Trophoblast cell (in vitro differentiated cells and primary cell): ENCODE measurements around the gene ULK4.

ENCODE experiments used
- DNase-seq, 2 donors: peaks; one replicate each; pipeline ENCODE4 v3.0.0-alpha.2; 2016
- H2AFZ ChIP-seq: 2 replicates; pipeline ENCODE4 v1.6.1; 2013; ENCODE audit warnings: low read length, moderate library complexity, mild to moderate bottlenecking; ENCODE audit not compliant: insufficient read depth, poor library complexity
- H2AK5ac ChIP-seq: 2 replicates; pipeline ENCODE4 v1.6.1; 2013; ENCODE audit warnings: mild to moderate bottlenecking, low read length
- H2BK120ac ChIP-seq: 2 replicates; pipeline ENCODE4 v1.6.1; 2013; ENCODE audit warnings: low read length, mild to moderate bottlenecking, moderate library complexity; ENCODE audit not compliant: insufficient read depth, poor library complexity
- H2BK12ac ChIP-seq: 2 replicates; pipeline ENCODE4 v1.6.1; 2013; ENCODE audit warnings: mild to moderate bottlenecking, low read length, moderate library complexity
- H2BK5ac ChIP-seq: 2 replicates; pipeline ENCODE4 v1.6.1; 2013; ENCODE audit warnings: low read length, low read depth, moderate library complexity, mild to moderate bottlenecking; ENCODE audit not compliant: poor library complexity
- H3K14ac ChIP-seq: 2 replicates; pipeline ENCODE4 v1.6.1; 2013; ENCODE audit warnings: mild to moderate bottlenecking, low read length
- H3K18ac ChIP-seq: 2 replicates; pipeline ENCODE4 v1.6.1; 2013; ENCODE audit warnings: mild to moderate bottlenecking, low read length
- H3K23ac ChIP-seq: 2 replicates; pipeline ENCODE4 v1.6.1; 2013; ENCODE audit warnings: low read length
- H3K27ac ChIP-seq: 2 replicates; pipeline ENCODE4 v1.5.1; 2013; ENCODE audit warnings: low read depth, mild to moderate bottlenecking, inconsistent platforms, low read length, moderate library complexity
- H3K27me3 ChIP-seq: 2 replicates; pipeline ENCODE4 v1.6.1; 2013; ENCODE audit warnings: inconsistent platforms, mild to moderate bottlenecking, low read length, moderate library complexity; ENCODE audit not compliant: insufficient read depth
- H3K36me3 ChIP-seq, 2 experiments: 1 replicate in 1 of 2; 2 replicates in 1 of 2; pipeline ENCODE4 v1.6.1; 2013; ENCODE audit warnings: low read length in 2 of 2, mild to moderate bottlenecking in 2 of 2, moderate library complexity in 1 of 2; ENCODE audit not compliant: insufficient read depth in 2 of 2, control insufficient read depth in 1 of 2
- H3K4ac ChIP-seq: 2 replicates; pipeline ENCODE4 v1.6.1; 2013; ENCODE audit warnings: low read depth, mild to moderate bottlenecking, low read length, moderate library complexity
- H3K4me1 ChIP-seq, 2 experiments: 1 replicate in 1 of 2; 2 replicates in 1 of 2; pipeline ENCODE4 v1.6.1; 2013; ENCODE audit warnings: low read length in 2 of 2, mild to moderate bottlenecking in 2 of 2, moderate library complexity in 1 of 2; ENCODE audit not compliant: insufficient read depth in 2 of 2, control insufficient read depth in 1 of 2
- H3K4me2 ChIP-seq: 2 replicates; pipeline ENCODE4 v1.6.1; 2013; ENCODE audit warnings: inconsistent platforms, mild to moderate bottlenecking, low read length, moderate library complexity
- H3K4me3 ChIP-seq: 2 replicates; pipeline ENCODE4 v1.5.1; 2013; ENCODE audit warnings: mild to moderate bottlenecking, low read depth, low read length, inconsistent platforms
- H3K79me1 ChIP-seq: one replicate; pipeline ENCODE4 v1.6.1; 2013; ENCODE audit warnings: low read length
- H3K79me2 ChIP-seq: 2 replicates; pipeline ENCODE4 v1.6.1; 2013; ENCODE audit warnings: low read length, mild to moderate bottlenecking; ENCODE audit not compliant: control insufficient read depth, insufficient read depth, poor library complexity
- H3K9ac ChIP-seq: 2 replicates; pipeline ENCODE4 v1.6.1; 2013; ENCODE audit warnings: mild to moderate bottlenecking, low read length
- H3K9me3 ChIP-seq: 2 replicates; pipeline ENCODE4 v1.6.1; 2013; ENCODE audit warnings: low read depth, mild to moderate bottlenecking, control low read depth, inconsistent platforms, low read length; ENCODE audit not compliant: insufficient read depth
- H4K12ac ChIP-seq: 2 replicates; pipeline ENCODE4 v1.6.1; 2013; ENCODE audit warnings: low read depth, mild to moderate bottlenecking, low read length, moderate library complexity
- H4K8ac ChIP-seq: 2 replicates; pipeline ENCODE4 v1.6.1; 2013; ENCODE audit warnings: low read depth, mild to moderate bottlenecking, low read length, moderate library complexity
- H4K91ac ChIP-seq: one replicate; pipeline ENCODE4 v1.6.1; 2013; ENCODE audit warnings: low read depth, mild to moderate bottlenecking, low read length, moderate library complexity
- WGBS: extraction: QIAGEN DNeasy Blood & Tissue Kit; methylation state at CpG from one replicate; pipeline ENCODE4 v1.1.7; 2013; ENCODE audit warnings: missing lambda C conversion rate; ENCODE audit not compliant: insufficient read length, insufficient coverage; ENCODE audit errors: extremely low coverage; 5-methylcytosine and 5-hydroxymethylcytosine counted together

ULK4 gene

GRCh38 chr3:41223078-41223477 lies 738.8 kb downstream of the ULK4 start:
- no peak overlapping the region for H3K4me3 ChIP-seq
- H2BK5ac ChIP-seq: no peak overlapping the region
- no CpG with 5 or more reads among the region's 2 CpGs for WGBS
- H3K79me1 ChIP-seq: no peaks in the 10 kb centered on the region
- H3K4me1 ChIP-seq: peaks cover 2% of the 10 kb centered on the region in 2 experiments
- H3K36me3 ChIP-seq: peaks cover 11 to 30% of the 10 kb centered on the region in 2 experiments
- no peak overlapping the region for H3K4me2 ChIP-seq
- DNase-seq: no peak
- H3K14ac ChIP-seq: no peak overlapping the region
- peaks cover 17% of the 10 kb centered on the region for H3K79me2 ChIP-seq
- no peak overlapping the region for H4K12ac ChIP-seq
- no peak overlapping the region for H3K27ac ChIP-seq
- no peak overlapping the region for H3K18ac ChIP-seq
- no peak overlapping the region for H2BK120ac ChIP-seq
- no peak overlapping the region for H4K91ac ChIP-seq
- H3K9ac ChIP-seq: no peak overlapping the region
- H3K9me3 ChIP-seq: no peaks in the 10 kb centered on the region
- H2AK5ac ChIP-seq: no peak overlapping the region
- no peak overlapping the region for H2BK12ac ChIP-seq
- H3K23ac ChIP-seq: no peak overlapping the region
- H3K27me3 ChIP-seq: no peaks in the 10 kb centered on the region
- H4K8ac ChIP-seq: no peak overlapping the region
- peak overlapping the region; percentile 94 for H3K4ac ChIP-seq
- H2AFZ ChIP-seq: no peak overlapping the region

GRCh38 chr3:41222501-41222900 lies 739.4 kb downstream of the ULK4 start:
- WGBS: no CpG with 5 or more reads among the region's 3 CpGs
- no peak for DNase-seq
- H3K23ac ChIP-seq: no peak overlapping the region

GRCh38 chr3:41222012-41222411 lies 739.9 kb downstream of the ULK4 start:
- no peak for DNase-seq
- no peak overlapping the region for H3K27ac ChIP-seq
- no peaks in the 10 kb centered on the region for H3K9me3 ChIP-seq
- H4K12ac ChIP-seq: no peak overlapping the region
- H3K9ac ChIP-seq: no peak overlapping the region
- no peak overlapping the region for H3K18ac ChIP-seq
- H3K36me3 ChIP-seq: peaks cover 11 to 25% of the 10 kb centered on the region in 2 experiments
- no peak overlapping the region for H2BK12ac ChIP-seq
- H3K4me3 ChIP-seq: no peak overlapping the region
- no peak overlapping the region for H3K4me2 ChIP-seq
- H3K23ac ChIP-seq: no peak overlapping the region
- no peak overlapping the region for H4K8ac ChIP-seq
- H2BK120ac ChIP-seq: no peak overlapping the region
- no peak overlapping the region for H4K91ac ChIP-seq
- WGBS: no CpG with 5 or more reads among the region's 2 CpGs
- H3K27me3 ChIP-seq: no peaks in the 10 kb centered on the region
- no peak overlapping the region for H2AFZ ChIP-seq
- H2AK5ac ChIP-seq: no peak overlapping the region
- no peak overlapping the region for H2BK5ac ChIP-seq
- H3K14ac ChIP-seq: no peak overlapping the region
- peaks cover 2% of the 10 kb centered on the region in 2 experiments for H3K4me1 ChIP-seq
- H3K79me2 ChIP-seq: peaks cover 16% of the 10 kb centered on the region
- H3K79me1 ChIP-seq: no peaks in the 10 kb centered on the region
- H3K4ac ChIP-seq: peak overlapping the region; percentile 86

More at GRCh38 chr3:41222501-41222900, 739.4 kb downstream of the ULK4 start:
- H2BK5ac ChIP-seq: no peak overlapping the region
- peaks cover 16% of the 10 kb centered on the region for H3K79me2 ChIP-seq
- H3K4ac ChIP-seq: peak overlapping the region; percentile 94
- no peaks in the 10 kb centered on the region for H3K9me3 ChIP-seq
- no peaks in the 10 kb centered on the region for H3K79me1 ChIP-seq
- H3K4me3 ChIP-seq: no peak overlapping the region
- no peak overlapping the region for H4K12ac ChIP-seq
- no peak overlapping the region for H4K8ac ChIP-seq
- no peak overlapping the region for H3K18ac ChIP-seq
- no peak overlapping the region for H3K4me2 ChIP-seq
- no peaks in the 10 kb centered on the region for H3K27me3 ChIP-seq
- no peak overlapping the region for H3K27ac ChIP-seq
- H3K36me3 ChIP-seq: peaks cover 11 to 27% of the 10 kb centered on the region in 2 experiments
- peaks cover 2% of the 10 kb centered on the region in 2 experiments for H3K4me1 ChIP-seq
- no peak overlapping the region for H2BK12ac ChIP-seq
- no peak overlapping the region for H3K14ac ChIP-seq
- no peak overlapping the region for H3K9ac ChIP-seq
- no peak overlapping the region for H2AFZ ChIP-seq
- no peak overlapping the region for H2BK120ac ChIP-seq
- no peak overlapping the region for H4K91ac ChIP-seq
- no peak overlapping the region for H2AK5ac ChIP-seq

GRCh38 chr3:41220906-41221677 lies 740.8 kb downstream of the ULK4 start:
- Histone ChIP-seq H4K8ac (no peak overlapping the region), H3K27ac (no peak overlapping the region), H3K4me1 (peaks cover 2% of the 10 kb centered on the region in 2 experiments), H4K91ac (no peak overlapping the region), H3K4me3 (no peak overlapping the region), H2BK5ac (no peak overlapping the region), H3K4me2 (no peak overlapping the region), H2AFZ (no peak overlapping the region), H2BK120ac (no peak overlapping the region), H3K27me3 (no peaks in the 10 kb centered on the region), H3K79me2 (peaks cover 17% of the 10 kb centered on the region), H3K23ac (no peak overlapping the region), H3K4ac (peak overlapping the region; percentile 86), H2BK12ac (no peak overlapping the region), H3K9ac (no peak overlapping the region), H3K36me3 (peaks cover 11 to 21% of the 10 kb centered on the region in 2 experiments), H3K14ac (no peak overlapping the region), H3K79me1 (no peaks in the 10 kb centered on the region), H3K18ac (no peak overlapping the region), H4K12ac (no peak overlapping the region), H2AK5ac (no peak overlapping the region), H3K9me3 (no peaks in the 10 kb centered on the region)
- peak in 1 of 2 donors; percentile 70 for DNase-seq
- WGBS: no CpG with 5 or more reads among the region's 7 CpGs
